ENCODE measurements around the gene DPP4.

Gene DPP4

GRCh38 chr2:162075689-162076132, 1.7 kb upstream of the DPP4 start:
- DNase-seq (ENCODE audit: low spot score), result no peak
- no peak overlapping the region for H3K27ac ChIP-seq
- CTCF ChIA-PET, result interaction anchor here (0.6 kb wide), 1 partner anchor 721 kb away, joined by 13 read pairs; no protein-coding TSS in a partner anchor
- TF ChIP-seq CTCF (conservative IDR thresholded peaks at IDR 0.05; ENCODE audit: low read depth), result no peak
- POLR2A ChIA-PET (ENCODE audit: low non-redundant PET), result no interaction called here

GRCh38 chr2:162074928-162075688, 1.1 kb upstream of the DPP4 start:
- no peak overlapping the region for H3K27ac ChIP-seq
- POLR2A ChIA-PET (ENCODE audit: low non-redundant PET), result no interaction called here
- no peak for TF ChIP-seq CTCF (conservative IDR thresholded peaks at IDR 0.05; ENCODE audit: low read depth)
- DNase-seq (ENCODE audit: low spot score), result no peak
- CTCF ChIA-PET, result interaction anchor here (0.6 kb wide), 1 partner anchor 721 kb away, joined by 13 read pairs; no protein-coding TSS in a partner anchor

- DNase-seq (ENCODE audit: low spot score), result no peak
- no peak for TF ChIP-seq CTCF (conservative IDR thresholded peaks at IDR 0.05; ENCODE audit: low read depth)
- H3K27ac ChIP-seq, result no peak overlapping the region
- ChIA-PET POLR2A (ENCODE audit: low non-redundant PET) (no interaction called here), CTCF (interaction anchor here (0.6 kb wide), 1 partner anchor 919 kb away, joined by 3 read pairs; no protein-coding TSS in a partner anchor)
These were observed 549 bp upstream of the DPP4 start for GRCh38 chr2:162074632-162074895.

- ChIA-PET POLR2A (ENCODE audit: low non-redundant PET) (no interaction called here), CTCF (interaction anchor here (0.5 to 1.0 kb wide), 2 partner anchors 18 to 26 kb away, joined by 3 to 5 read pairs; no protein-coding TSS in a partner anchor)
- H3K27ac ChIP-seq, result no peak overlapping the region
- DNase-seq (ENCODE audit: low spot score), result no peak
- no peak for TF ChIP-seq CTCF (conservative IDR thresholded peaks at IDR 0.05; ENCODE audit: low read depth)
These were observed 783 bp downstream of the DPP4 start for GRCh38 chr2:162072976-162073887.

- DNase-seq (ENCODE audit: low spot score), result no peak
- no peak overlapping the region for H3K27ac ChIP-seq
- TF ChIP-seq CTCF (conservative IDR thresholded peaks at IDR 0.05; ENCODE audit: low read depth), result no peak
- CTCF ChIA-PET, result interaction anchor here (0.5 kb wide), 1 partner anchor 25 kb away, joined by 5 read pairs; no protein-coding TSS in a partner anchor
- POLR2A ChIA-PET (ENCODE audit: low non-redundant PET), result no interaction called here
These were observed 1.8 kb downstream of the DPP4 start for GRCh38 chr2:162072181-162072702.

- H3K27ac ChIP-seq, result no peak overlapping the region
- CTCF ChIA-PET, result no interaction called here
- POLR2A ChIA-PET (ENCODE audit: low non-redundant PET), result no interaction called here
- TF ChIP-seq CTCF (conservative IDR thresholded peaks at IDR 0.05; ENCODE audit: low read depth), result no peak
- DNase-seq (ENCODE audit: low spot score), result no peak
These were observed 3.0 kb downstream of the DPP4 start for GRCh38 chr2:162071001-162071400.
